NCI-H2081 (cell line): ENCODE results near the gene CDK2.
"Not testable (repeated sequence)": the region's sequence is repeated elsewhere in the genome, so short reads cannot be mapped to it uniquely, and the experiment has no call there.

Experiments
- DNase-seq, 2 experiments: peaks; one replicate each; lab custom pipeline; 2025; lab: John Stamatoyannopoulos, UW

Gene CDK2

DNA sequence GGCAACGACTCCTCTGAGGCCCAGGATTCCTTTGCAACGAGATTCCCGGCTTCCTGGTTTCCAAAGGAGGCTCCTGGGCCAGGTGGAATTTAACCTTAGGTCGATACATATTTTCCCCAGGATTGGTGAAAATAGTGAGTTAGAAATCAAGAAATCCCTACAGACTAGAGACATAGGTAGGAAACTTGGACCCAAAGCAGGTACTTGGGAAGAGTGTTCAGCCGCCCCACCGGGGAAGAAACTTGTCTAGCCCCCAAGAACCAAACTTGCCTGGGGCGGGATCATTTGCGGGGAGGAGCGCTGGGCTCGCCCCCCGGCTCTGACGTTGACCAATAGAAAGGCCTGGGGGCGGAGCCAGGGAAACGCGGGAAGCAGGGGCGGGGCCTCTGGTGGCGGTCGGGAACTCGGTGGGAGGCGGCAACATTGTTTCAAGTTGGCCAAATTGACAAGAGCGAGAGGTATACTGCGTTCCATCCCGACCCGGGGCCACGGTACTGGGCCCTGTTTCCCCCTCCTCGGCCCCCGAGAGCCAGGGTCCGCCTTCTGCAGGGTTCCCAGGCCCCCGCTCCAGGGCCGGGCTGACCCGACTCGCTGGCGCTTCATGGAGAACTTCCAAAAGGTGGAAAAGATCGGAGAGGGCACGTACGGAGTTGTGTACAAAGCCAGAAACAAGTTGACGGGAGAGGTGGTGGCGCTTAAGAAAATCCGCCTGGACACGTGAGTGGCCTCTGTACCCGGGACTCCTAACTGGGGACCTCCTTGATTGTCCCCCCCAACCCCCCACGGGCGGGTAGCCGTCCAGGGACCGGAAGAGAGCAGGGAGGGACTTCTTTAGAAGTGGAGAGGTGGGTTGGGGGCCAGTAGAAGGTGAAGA is at the start of gene CDK2:
Gene CDK2, plus strand, starts transcription at position 423 of the 874 bp plus-strand sequence. Its CDS starts 179 bp downstream, at position 602.
- DNase-seq = peak; percentile 82 to 86

- not testable (repeated sequence) for DNase-seq
Observed at GRCh38 chr12:55919032-55919431, 47.6 kb upstream of the CDK2 start.

DNA sequence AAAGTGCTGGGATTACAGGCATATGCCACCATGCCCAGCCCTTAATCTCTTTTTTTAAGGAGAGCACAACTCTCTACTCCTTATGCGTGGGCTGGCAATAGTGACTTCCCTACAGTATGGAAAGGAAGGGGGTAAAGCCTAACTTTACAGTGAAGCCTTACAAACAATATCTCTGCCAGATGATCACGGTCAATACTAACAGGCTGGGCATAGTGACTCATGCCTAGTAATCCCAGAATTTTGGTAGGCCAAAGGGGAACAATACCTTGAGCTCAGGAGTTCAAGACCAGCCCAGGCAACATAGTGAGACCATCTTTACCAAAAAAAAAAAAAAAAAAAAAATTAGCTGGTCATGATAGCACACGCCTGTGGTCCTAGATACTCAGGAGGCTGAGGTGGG is 44.5 kb upstream of the CDK2 start:
- DNase-seq = no peak

DNA sequence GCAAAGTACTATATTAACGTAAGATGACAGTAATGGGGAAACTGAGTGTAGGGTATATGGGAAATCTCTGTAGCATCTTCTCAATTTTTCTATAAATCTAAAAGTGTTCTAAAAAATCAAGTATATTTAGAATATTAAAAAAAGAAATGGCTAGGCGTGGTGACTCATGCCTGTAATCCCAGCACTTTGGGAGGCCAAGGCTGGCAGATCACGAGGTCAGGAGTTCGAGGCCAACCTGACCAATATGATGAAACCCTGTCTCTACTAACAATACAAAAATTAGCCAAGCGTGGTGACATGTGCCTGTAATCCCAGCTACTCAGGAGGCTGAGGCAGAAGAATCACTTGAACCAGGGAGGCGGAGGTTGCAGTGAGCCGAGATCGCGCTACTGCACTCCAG is 43.0 kb upstream of the CDK2 start:
- DNase-seq = not testable (repeated sequence)

DNA sequence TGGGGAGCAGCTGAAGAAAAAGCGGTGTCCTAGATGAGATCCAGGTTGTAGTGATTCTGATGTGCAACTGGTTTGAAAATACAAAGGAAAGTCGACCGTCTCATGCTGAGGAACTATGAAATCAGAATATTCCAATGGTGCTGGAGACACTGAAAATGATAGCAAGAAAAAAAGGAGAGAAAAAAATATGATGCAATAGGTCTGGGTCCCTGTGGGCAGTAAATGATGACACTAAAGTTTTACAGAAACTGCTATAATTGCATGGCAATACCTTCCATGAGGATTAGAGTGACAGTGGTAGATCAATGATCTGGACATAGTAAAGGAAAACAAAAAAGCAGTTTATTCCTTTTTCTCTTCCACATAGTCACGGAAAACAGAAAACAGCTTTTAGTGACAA is 41.3 kb upstream of the CDK2 start:
- DNase-seq = no peak

DNA sequence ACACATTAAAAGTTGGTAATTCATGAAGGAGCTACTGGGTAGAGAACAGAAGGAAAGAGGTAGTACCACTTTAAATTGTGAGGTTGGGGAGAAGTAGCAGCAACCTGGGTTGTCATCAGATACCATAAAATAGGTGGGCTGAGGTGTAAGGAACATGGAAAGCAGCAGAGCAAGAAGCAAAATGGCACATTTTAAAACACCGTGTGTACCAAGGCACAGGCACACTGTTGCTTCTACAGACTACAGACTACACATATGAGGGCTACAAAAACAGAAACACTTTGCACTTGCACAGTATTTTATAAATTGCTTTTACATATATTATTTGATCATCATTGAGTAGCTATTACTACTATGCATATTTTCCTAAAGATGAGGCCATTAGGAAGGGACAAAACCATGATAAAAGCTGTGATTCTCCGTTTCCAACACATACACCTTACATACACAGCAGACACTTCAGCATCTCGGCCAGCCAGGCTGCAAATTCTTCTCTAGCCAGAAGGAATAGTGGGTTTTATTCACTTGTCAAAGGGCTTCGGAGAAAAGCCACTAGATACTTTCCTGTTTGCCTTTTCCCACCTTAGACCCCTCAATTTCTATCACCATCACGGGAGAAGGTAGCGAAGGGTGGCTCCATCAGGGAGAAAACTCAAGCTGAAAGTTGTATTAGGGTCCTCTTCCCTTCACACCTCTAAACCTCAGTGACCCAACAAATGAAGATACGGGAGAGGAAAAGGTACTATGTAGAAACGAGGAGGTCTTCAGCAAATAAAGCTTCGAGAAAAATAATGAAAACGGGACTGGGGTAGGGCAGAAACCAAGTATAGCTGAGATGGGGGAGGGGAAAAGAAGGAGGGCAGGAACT is 40.5 kb upstream of the CDK2 start:
- DNase-seq = no peak

DNA sequence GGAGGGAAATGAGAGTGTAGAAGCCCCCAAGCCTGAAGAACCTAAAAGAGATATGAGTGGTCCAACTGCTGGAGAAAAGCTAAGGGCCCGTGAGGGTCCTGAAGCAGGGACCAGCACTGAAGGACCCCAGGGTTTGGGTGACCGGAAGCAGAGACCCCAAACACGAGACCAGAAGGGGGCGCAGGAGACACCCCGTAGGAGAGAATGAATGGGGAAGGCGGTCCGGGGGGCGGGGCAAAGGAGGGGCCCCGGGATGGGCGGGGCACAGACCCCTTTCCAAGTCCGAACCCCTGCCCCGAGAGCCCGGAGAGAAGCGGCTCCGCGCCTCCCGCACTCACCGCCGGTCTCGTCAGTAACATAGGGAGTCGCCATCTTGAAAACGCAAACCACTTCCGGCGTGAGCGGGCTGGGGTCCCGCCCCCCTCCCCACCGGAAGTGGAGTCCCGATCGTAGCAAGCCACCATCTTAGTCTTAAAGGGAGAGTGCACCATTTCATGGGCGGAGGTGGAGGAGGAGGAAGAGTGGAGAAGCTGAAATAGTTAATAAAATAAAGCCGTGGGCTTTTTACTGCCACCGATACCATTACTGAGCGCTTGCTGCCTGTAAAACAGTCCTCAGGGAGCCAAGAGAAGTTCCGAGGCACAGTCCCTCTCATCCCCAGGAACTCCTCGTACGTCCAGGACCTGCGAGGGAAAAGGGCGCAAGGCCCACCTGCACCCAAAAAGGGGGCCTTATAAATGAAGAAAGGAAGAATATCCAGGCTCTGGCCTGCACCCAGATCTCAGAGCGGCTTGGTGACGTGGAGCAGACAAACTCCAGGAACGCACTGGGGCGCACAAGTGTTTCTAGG is 39.7 kb upstream of the CDK2 start:
- peak; percentile 89 to 94 for DNase-seq

DNA sequence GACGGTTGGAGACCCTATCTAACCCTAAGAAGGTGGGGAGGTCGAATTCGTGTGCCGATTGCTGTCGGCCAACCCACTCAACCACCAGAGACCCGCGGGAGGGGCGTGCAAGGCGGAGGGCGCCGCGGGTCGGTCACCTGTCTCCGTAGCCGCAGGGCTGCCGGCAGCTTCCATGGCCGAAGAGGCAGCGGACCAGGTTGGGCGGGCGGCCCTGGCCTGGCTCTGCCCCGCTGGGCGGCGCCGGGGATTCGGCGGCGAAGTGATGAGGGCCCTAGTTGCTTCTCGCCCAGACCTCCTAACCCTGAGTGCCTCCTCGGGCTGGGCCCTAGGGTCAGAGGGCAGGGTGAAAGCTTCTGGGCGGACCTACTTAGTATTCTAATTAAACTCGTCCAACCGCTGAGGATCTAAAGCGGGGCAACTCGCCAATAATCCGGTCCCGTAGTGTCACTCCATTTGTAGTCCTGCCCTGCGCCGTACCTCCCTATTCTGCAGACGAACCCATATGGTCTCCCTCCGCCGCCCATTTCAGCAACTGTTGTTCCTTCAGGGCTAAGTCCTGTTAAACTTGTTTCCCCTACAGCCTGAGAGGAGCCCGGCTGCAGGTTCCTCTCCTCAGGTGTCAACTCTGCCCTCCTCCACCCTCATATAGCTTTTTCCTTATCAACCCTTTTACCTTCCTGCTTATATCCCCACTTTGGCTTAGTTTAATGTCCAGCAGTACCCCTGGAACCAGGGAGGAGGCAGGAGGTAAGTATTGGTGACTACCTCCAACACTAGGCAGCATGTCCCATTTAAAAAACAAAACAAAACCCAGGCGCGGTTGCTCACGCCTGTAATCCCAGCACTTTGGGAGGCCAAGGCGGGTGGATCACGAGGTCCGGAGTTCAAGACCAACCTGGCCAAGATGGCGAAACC is 38.8 kb upstream of the CDK2 start, which contains the start of gene PYM1:
Gene PYM1, minus strand, starts transcription at position 307 of the 915 bp plus-strand sequence. Its CDS starts 133 bp downstream, at position 174.
- peak; percentile 58 to 86 for DNase-seq

DNA sequence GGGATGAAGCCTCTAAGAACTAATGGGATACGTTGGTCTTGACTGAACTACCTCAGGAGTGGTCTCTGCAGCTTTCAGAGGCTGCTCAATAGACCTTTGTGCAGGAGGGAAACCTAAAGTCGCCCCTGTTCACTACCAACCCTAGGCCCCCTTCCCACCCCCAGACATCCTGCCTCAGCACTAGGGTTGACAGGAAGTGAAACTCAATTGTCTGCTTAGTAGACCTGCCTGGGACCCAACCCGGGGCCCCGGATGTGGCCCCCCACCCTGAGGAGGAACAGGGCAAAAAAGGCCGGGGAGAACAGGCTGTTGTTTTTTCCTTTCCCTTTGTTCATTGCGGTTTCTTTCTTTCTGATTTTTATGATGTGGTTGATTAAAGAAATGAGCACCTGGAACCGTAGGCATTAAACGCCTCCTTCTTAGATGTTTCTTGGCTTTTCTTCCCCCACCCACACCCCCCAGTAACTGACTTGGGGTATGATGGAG is 37.3 kb upstream of the CDK2 start:
- DNase-seq = no peak

- peak; percentile 37 to 76 for DNase-seq
Observed at GRCh38 chr12:55930771-55931316, 35.8 kb upstream of the CDK2 start, which contains the start of gene DGKA. Gene DGKA (plus strand): TSS chr12:55931162. CDS start chr12:55936504, 5,342 bp downstream.

GRCh38 chr12:55931317-55931779 is 35.3 kb upstream of the CDK2 start:
- DNase-seq = no peak

GRCh38 chr12:55931780-55932550 is 34.7 kb upstream of the CDK2 start:
- peak; percentile 26 to 40 for DNase-seq

DNA sequence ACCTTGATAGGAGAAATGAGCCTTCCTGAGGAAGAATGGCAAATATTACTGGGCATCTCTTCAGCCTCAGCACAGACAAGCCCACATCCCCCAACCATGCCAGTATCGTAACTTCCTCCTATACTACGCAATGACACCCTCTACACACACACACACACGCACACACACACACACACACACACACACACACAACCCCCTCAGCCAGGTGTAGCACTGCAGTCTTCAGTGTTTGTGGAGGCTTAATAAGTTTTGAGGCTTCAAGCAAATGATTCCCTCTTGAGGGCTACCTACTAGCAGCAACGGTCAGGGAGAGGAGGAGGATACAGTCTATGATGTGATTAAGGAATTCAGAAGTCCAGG is 34.1 kb upstream of the CDK2 start:
- DNase-seq = no peak

DNA sequence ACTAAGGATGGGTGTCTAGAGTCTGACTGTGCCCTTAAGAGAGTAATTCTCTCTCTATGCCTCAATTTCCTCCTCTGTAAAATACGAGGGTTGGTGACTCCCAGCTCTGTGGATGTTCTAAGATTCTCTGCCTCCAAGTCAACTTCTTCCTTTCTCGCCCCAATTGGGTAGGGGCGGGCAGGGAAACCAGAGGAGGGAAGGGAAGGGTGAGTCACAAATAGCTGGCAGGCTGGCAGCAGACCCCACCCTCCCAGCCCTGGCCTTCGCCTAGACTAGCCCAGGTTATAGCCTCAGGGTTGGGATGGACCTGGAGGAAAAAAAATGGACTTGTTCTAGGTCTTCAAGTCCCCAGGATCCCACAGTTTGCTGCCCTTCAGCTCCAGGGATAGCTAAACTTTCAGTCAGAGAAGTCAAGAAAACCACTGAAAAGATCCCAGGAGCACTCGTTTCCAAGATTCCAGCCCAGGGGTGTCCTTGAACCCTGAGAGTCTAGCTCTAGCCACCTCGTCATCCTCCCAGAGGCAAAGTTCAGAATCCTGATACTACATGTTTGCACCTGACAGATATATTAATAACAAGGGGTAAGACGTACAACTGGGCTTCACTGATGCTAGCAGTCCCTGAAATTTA is 33.3 kb upstream of the CDK2 start:
- no peak for DNase-seq

- DNase-seq = no peak
Observed at GRCh38 chr12:55933799-55934742, 32.6 kb upstream of the CDK2 start.

DNA sequence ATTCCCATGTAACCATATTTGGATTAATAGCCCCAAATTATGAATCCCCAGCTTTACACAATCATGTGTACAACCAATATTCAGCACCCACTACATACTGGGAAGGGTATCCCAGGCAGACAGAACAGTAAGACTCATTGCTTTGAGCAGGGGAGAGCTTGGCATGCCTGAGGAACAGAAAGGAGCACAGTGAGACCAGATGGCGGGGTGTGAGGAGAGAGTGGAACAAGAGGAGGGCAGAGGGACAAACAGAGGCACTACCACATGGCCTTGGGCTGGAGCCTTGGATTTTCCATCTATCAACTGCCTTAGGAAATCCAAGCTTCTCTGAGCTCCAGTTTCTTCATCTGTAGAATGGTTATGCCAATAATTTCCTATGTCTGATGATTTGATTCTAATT is 31.9 kb upstream of the CDK2 start:
- DNase-seq = no peak

DNA sequence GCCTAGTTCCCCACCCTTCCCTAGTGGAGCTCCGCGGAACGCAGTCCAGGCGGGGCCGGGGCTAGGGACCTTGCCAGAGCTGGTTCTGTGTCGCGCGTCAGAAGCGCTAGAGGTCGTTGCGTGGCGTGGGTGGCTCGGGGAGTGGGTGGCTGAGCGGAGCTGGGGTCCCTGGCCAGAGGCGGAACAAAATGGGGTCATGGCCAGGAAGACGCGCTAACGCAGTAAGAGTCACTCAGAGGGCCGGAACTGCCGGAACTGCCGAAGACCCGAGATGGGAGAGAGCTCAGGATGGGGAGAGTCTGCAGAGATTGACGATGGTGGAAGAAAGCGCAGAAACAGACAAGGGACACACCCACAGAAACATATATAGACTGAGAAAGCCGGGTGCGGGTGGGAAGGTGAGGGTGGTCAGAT is 30.9 kb upstream of the CDK2 start:
- DNase-seq = no peak

- DNase-seq = no peak
Observed at GRCh38 chr12:55937981-55938380, 28.6 kb upstream of the CDK2 start.
